EL (cell line): Measurements from ENCODE around the gene BLMH.

ENCODE experiments used
- DNase-seq: peaks from one replicate; pipeline ENCODE4 v3.0.0-alpha.2; 2016

BLMH gene

DNA sequence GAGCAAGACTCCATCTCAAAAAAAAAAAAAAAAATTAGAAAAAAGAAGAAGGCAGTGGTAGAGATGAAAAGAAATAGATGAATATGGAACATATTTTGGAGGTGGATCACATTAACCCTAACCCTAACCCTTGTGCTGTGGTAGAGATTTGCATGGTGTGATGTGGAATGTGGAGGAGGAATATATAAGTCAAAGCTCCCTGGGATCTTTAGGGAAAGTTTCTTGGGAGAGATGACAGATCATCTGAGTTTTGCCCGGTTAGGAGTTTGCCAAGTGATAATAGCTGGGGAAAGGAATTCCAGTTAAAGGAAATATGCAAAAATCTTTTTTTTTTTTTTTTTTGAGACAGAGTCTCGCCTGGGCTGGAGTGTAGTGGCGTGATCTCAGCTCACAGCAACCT, 13.0 kb upstream of the BLMH start:
- no peak for DNase-seq

DNA sequence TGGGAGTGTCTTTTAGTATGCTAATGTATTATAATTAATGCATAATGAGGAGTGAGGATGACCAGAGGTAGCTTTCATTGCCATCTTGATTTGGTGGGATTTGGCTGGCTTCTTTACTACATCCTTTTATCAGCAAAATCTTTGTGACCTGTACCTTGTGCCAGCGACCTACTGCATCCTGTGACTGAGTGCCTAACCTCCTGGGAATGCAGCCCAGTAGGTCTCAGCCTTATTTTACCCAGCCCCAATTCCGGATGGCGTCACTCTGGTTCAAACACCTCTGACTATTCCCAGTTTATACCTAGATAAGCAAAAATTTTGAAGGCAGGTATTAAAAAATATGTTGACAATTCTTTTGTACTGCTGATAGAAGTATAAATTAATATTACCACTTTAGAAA, 10.5 kb upstream of the BLMH start:
- DNase-seq: no peak

DNA sequence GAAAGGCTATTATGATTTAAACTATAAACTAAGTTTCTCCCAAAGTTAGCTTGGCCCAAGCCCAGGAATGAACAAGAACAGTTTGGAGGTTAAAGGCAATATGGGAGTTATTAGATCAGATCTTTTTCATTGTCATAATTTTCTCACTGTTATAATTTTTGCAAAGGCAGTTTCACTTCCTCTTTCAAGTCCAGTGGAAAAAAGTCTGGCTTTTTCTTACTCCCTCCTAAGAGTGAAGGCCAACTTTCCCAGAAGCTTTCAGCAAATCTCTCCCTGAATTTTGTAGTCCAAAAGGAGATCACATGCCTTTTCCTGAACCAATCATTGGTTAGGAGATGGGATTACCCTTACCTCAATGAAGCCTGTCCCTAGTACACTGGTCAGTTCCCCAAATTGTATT, 9.1 kb upstream of the BLMH start:
- DNase-seq: no peak

DNA sequence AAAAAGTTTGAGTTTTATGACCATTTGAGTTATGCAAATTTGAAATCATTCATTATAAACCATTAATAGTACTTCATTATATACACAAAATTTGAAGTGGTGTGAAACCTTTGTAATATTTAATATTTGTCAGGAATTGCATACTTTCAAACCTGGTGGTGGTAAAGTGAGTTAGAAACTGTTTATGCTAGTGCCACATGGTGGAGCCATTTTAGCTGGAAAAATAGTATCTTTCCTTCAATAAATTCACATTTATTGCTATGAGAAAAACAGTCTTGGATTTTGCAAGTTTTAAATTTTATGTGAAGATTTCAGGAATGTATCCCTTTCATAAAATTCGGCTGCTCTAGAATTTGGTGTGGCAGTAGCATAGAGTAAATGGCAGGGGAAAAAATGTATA, 7.3 kb upstream of the BLMH start:
- DNase-seq: no peak

DNA sequence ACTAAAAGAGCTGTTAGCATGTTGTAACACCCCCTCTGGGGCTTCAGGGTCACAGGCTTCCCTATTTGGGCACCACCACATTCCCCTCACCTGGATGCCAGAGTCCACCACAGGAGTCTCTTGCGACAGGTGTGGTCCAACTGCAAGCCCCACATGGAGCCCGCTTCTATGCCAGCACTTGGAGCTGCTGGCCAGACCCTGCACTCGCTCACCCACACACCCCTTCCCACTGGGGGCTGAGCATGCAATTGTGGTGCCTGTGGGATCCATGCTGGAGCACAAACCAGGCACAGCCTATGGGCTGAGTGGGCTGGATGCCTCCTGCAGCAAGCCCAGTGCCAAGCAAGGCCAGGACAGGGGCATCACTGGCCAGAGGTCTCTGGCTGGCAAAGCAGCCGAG, 6.0 kb upstream of the BLMH start:
- no peak for DNase-seq

DNA sequence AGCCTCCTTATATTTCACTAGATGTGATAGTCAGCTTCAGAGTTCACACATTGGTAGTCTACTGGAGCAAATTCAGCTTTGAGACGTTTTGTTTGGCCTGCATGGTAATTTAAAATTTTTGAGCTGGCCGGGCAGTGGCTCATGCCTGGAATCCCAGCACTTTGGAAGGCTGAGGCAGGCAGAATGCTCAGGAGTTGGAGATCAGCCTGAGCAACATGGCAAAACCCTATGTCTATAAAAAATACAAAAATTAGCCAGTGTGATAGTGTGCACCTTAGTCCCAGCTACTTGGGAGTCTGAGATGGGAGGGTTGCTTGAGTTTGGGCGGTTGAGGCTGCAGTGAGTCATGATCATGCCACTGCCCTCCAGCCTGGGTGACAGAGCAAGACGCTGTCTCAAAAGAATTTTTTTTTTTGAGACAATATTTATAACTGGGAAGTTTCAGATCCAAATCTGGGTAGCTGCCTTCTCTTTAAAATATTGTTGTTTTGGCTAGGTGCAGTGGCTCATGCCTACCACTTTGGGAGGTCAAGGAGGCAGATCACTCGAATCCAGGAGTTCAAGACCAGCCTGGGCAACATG, 4.8 kb upstream of the BLMH start:
- DNase-seq: peak; percentile 37

DNA sequence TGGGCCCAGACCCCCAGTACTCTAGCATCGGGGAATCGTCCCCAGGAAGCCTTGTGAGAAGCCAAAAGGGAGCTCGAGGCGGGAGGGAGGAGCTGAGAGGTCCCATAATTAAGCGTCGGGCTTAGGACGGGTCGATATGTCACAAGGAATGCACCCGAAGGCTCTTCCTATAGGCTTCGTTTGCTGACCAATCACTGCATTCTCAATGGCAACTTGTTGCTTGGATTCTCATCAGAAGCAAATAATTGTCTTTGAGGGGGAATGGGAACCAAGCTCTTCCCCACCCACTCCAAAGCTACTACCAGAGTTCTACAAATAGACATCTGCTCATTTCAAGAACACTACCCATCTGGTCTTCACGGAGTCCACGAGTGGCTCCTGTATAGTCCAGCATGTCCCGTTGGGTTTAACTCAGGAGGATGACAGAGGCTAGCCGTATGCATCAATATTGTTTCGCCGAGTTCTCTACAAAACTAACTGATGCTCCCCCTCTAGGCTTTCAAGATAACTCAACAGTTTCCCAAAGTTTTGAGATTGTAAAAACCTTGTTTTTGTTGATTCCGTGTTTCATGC, 628 bp upstream of the BLMH start:
- DNase-seq: no peak

DNA sequence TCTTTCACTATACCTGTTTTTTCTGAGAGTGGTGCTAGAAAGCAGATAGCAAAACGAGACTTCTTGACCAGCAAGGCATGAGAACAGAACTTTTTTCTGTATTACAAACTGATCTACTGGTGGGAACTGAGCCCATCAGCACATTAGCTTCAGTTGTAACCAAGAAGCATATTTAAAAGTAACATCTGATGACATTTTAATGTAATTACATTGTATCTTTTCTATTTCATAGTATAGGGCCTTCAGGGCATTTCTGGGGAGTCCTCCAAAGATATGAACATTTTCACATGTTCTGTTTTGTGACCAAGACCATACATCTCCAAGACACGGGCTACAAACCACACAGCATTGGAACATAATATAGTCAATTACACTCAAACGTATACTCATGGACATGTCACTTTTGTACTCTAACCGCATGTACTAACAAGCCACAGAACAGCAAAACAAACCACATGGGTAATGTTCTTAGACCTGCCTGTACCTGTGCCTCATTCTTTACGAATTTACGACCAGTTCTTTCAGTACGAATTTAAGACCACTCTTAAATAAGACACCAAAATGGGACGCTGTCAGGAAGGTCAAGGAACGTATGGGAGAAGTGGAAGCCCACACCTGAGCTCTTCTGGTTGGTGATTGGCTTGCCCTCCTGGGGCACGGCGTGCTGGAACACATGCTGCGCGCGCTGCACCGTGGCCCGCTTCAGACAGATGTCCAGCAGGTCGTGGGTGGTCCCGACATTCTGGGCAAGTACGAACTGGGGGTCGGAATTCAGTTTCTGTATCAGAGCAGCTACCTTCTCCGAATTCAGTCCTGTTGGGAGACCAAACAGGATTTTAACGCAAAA, 825 bp downstream of the BLMH start:
- DNase-seq: peak; percentile 46

DNA sequence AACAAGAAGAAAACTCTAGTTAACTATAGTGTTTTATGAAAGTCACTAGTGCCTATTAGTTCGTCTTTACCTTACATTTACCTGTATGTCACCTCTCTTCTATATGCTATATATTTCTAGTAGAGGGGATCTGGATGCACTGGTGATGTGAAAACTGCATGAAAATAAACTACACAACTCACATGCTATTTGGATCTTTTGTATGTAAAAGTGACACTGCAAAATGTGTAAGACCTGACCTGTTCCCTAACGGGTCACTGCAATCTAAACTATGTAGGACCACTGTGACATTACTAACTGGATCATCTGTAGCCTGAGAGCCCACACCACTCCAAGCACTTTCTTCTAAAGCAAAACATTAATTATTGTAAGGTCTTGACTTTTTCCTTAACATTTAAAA, 1.7 kb downstream of the BLMH start:
- DNase-seq: no peak

DNA sequence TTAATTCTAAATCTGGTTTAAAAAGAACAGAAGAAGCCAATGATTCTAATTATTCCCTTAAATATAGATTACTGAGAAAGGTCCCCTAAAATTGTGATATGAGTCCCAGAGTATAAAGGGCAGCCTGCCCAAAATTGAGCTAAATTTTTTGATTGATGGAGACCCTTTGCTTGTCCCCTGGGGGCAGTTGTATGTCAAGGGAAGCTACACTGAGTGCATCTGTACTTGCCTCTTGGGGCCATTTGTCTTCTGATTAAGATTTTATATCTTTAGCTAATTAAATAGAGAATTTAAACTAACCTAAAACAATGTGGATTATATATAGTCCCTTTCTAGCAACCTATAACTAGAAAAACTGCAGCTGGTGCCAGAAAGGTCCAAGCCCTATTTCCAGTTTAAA, 12.6 kb downstream of the BLMH start:
- no peak for DNase-seq

DNA sequence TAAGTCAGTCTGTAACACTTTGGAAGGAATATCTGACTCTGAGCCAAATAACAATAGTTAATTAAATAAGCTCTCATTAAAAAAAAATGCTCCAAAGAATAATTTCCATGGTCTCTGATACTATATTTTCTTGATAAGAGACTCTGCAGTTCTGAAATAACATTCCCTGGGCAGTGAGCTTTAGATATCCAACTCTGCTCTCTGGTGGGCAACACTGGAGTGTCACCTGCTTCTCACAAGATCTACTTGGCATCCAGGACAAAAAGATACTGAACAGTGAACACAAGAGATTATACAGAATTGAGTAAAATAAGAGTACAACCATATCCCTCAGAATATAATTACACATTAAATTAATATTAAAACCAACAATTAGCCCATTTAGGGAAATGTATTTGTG, 13.7 kb downstream of the BLMH start:
- peak; percentile 25 for DNase-seq

DNA sequence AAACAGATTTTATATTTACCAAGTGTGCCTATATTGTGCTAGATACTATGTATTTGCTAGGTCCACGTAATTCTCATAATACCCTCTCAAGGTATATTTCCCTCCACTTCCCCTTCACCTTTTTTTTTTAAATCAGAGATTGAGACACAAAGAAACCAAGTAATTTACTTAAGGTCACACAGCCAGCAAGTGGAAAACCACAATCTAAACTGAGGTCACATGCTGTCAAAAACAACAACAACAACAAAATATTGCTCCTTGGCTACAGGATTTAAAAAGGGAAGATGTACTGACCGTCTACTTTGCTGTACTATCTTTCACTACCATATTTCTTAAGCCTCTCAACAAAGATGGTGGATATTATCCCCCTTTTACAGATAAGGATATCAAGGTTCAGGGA, 15.8 kb downstream of the BLMH start:
- DNase-seq: no peak

DNA sequence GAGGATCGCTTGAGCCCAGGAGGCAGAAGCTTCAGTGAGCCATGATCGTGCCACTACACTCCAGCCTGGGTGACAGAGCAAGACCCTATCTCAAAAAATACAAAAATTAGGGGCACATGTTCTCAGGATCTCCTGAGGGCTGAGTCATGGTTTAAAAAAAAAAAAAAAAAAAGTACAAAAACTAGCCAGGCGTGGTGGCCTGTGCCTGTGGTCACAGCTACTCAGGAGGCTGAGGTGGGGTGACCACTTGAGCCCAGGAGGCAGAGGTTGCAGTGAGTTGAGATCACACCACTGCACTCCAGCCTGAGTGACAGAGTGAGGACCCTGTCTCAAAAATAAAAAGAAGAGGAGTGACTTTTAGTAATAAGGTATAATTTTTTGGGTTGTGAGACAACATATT, 16.9 kb downstream of the BLMH start:
- DNase-seq: no peak

DNA sequence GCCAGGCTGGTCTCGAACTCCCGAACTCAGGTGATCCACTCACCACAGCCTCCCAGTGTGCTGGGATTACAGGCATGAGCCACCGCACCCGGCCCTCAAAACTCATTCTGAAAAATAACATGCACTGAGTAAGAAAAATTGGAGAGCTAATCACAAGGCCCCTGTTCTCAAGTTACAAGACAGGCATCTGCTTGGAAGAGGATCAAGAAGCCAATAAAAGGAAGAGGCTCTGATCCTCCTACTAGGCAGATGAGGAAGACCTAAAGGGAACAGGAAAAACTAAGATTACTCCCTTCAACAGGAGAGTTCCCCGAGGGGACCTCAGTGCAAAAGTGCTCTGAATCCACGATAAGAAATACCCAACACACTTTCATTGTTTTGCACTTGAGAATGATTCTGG, 18.4 kb downstream of the BLMH start:
- DNase-seq: no peak

DNA sequence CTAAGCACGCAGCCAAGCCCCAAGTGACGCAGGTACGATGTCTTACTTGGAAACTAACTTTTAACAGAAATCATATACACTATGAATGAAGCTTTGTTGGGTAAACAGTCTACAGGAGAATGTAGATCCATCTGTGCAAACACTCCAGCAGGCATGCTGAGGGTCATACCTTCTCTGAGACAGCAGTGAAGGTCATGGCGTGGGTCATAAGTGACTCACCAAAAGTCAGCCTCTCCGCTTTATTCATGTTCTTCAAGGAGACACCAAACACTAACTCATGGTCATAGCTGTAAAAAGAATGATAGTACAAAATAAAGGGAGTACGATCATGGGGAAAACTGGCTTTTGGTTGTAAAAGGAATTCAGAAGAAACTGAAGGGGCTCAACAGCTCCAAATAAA, 20.6 kb downstream of the BLMH start:
- peak; percentile 59 for DNase-seq

DNA sequence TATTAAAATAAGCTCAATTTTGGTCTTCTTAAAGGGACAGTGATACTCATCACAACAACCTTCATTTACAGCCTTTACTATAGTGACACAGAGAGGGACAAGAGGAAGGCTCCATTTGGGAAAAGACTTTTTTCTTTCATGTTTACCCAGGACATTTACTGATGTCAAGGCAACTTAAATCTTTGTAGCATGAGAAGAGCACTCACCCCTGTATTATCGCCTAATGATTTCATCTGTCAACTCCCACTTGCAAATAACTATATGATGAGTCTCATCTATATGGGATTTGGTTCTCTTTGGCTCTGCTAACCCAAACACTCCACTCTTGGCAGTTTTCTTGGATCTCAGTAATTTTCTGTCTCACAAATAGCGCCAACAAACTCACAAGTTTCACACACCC, 24.1 kb downstream of the BLMH start:
- DNase-seq: peak; percentile 21

DNA sequence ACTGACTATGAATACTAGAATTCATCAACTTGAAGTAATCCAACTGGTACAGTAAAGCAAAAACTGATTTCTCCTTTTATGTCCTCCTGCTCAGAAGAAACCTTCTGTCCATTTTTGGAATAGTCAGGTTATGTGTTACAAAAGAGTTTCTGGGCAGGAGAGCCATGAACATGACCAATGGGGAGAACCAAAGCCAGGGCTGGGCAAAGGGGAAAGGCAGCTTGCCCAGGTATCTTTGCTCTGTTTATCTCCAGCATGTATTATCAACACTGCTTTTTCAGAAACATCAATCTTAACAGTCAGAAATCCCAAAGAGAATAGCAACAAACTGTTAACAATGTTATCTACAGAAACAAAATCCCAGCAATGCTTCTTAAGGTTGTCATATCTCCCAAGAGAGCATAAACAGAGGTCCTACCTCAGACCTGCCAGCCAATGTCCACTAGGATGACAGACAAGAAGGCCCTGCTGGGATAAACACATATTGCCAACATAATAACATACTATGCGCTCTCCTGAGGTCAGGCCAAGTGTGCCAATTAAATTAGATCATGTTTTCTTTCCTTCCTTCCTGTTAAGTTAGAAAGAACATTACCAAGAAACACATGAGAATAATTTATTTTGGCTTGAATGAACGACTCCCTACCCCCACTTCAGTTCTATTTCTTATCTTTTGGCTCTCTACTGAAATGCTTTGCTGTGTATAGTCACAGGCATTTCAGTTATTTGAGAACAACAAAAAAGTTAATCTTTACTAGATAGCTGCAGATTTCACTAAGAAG, 28.0 kb downstream of the BLMH start:
- DNase-seq: no peak

DNA sequence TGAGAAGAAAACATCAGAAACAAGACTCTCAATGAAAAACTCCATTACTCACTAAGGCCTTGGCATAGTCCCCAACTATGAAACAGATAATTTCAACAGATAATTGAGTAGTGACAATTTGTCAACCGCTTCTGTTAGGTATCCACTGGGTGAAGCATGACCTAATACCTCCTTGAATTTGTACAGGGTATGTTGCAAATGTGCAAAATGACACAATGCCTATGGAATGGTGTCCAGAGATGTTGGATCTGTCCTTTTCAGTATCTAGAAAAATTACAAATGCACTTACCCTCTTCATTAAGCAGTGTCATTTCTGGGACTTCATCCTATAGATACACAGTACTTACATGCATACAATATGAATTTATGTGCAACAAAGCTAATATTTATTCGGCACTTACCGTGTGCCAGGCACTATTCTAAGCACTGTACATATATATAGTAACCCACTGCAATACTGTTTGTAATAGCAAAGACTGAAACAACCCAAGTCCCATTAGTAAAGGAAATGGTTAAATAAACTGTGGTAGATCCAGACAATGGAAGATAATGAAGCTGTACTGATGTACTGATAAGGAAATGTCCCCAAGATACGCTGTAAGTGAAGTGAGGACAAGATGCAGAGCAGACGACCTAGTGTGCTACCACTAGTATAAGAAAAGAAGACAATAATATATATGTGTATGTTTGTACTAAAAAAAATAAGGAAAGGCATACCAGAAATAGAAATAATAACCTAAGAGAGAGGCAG, 34.8 kb downstream of the BLMH start:
- peak; percentile 65 for DNase-seq

DNA sequence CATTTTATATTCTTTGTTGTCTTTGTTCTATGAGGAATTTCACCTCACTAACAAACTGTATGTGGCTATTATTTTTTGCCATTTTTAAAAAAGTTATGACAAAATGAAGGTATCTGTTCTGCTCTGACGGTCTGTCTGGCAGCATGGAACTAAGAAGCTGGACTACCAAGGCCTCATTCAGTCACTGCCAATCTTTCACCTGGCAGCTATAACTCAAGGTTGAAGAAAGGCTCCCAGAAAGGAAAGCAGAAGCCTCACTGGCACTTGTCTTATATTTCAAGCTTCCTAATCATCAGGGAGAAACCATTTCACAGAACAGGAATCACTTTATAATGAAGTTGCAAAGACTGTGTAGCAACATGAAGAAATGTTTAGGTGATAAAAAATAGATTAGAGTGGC, 37.6 kb downstream of the BLMH start:
- DNase-seq: no peak

DNA sequence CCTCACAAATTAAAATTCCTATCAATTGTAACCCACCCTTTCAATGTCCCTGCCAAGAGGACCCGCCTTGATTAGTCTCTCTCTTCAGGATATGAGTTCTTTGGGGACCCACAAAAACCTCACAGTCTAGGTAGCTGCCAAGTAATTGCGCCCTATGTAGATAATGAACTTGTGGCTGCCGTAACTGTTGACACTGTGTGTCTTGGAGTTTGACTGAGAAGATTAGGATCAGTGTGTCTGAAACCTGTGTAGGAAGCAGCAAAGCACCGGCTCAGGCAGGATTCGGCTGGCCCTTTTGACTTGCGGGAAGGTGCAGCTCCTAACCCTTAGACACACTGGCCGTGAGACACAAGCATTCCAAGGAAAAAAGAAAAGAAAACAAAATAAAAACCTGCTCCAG, 38.4 kb downstream of the BLMH start:
- DNase-seq: no peak

DNA sequence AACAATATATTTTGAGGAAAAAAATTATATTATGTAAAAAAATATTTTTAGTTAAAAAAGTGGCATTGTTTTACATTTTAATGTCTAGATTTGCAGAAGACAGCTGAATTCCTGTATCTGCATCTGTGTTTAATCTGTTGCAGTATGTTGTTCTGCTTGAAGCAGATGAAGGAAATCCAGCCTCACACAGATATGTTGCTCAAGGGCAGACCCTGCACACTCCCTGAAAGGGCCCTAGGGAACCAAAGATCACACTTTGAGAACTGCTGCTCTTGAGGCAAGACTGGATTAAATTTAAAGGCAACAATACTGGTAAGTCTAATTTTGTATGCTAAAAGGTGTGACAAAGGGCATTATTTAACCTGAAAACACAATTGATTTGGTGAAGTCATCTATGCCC, 39.8 kb downstream of the BLMH start:
- no peak for DNase-seq

DNA sequence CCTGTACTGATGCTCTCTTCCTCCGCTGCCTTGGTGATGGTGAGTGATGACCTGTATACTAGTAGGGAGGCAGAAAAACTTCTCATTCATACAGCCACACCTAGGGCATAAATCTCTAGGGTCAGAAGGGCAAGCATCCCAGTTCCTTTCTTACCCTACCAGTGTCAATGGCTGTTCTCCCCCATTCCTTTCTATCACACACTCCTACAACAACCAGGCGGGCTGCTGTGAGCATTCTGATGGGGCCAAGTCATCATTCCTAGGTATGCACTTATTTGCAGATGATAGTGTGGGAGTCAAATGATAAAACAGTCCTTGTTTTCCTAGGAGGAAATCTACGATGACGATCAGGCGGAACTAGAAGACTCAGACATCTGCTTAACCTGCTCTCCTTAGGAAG, 42.3 kb downstream of the BLMH start:
- DNase-seq: no peak

DNA sequence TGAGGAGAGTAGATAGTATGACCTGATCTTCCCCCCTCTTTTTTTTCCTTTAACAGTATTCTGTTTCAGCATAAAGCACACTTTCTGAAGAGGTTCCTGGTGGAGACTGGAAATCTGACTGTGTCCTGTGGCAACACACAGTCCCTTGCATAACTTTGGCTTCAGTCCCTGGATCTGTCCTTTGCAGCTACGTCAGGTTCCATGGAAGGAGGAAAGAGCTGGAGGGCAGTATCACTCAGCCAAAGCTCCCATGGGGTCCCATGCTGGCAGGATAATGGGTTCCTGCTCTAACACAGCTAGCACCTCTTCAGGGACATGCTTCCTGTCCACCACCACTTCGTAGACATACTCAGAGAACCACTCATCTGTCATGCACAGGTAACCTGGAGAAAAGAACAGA, 43.0 kb downstream of the BLMH start:
- no peak for DNase-seq
